Measurements from ENCODE around the gene PRSS33. TPM values are rescaled to one million over a fixed set of nuclear protein-coding genes. Genes with fewer than 3 reads are reported as not detected.

The PRSS33 gene
- total and polyA plus RNA-seq, 2 of the 8 experiments (the other 6 are each of a cell fraction or from before 2014, with no cell fraction given): 0.09 TPM; not detected in 1

GRCh38 chr16:2752850-2753732 is 34.3 kb downstream of the PRSS33 start:
- Histone ChIP-seq H3K4me2 (ENCODE audit: insufficient read depth in 1 of 2, low read depth in 2 of 2, low read length in 2 of 2) (peak overlapping the region; percentile 82 to 99), H3K23ac (ENCODE audit: insufficient read length) (no peak overlapping the region), H3K4me1 (replicated peaks in 1 of 4; ENCODE audit: control insufficient read depth in 3 of 4, insufficient read depth in 4 of 4, low read length in 3 of 4) (peaks cover 2 to 8% (median 5%) of the 10 kb centered on the region in 4 experiments; a peak in 6 of 7 replicates), H2BK12ac (ENCODE audit: low read depth, low read length) (peak overlapping the region; percentile 75), H3K9me3 (ENCODE audit: insufficient read depth in 2 of 2, low read depth in 1 of 2, low read length in 1 of 2) (no peaks in the 10 kb centered on the region), H3K56ac (replicated peaks; ENCODE audit: insufficient read length, low read depth, low read length) (peak overlapping the region; percentile 87), H2BK5ac (ENCODE audit: low read depth, low read length) (peak overlapping the region; percentile 100), H3K4ac (replicated peaks; ENCODE audit: insufficient read length, low read depth, low read length) (peak overlapping the region; percentile 76), H4K8ac (ENCODE audit: extremely low read depth, insufficient read depth, low read length) (peak overlapping the region; percentile 100), H2BK20ac (ENCODE audit: low read length) (no peak overlapping the region), H2AFZ (ENCODE audit: low read length) (no peak overlapping the region), H4K20me1 (replicated peaks in 1 of 2; ENCODE audit: control insufficient read depth in 1 of 2, insufficient read depth in 2 of 2, low read length in 2 of 2) (peaks cover 21 to 22% of the 10 kb centered on the region in 2 experiments), H3K79me2 (ENCODE audit: control insufficient read depth in 1 of 2, insufficient read depth in 2 of 2, low read length in 2 of 2) (peaks cover 47 to 60% of the 10 kb centered on the region in 2 experiments), H2BK120ac (replicated peaks; ENCODE audit: low read depth, low read length) (no peak overlapping the region), H3K36me3 (ENCODE audit: control insufficient read depth in 2 of 4, insufficient read depth in 4 of 4, low read length in 3 of 4) (peaks cover 4 to 24% (median 17%) of the 10 kb centered on the region in 4 experiments), H3K27me3 (replicated peaks in 1 of 4; ENCODE audit: control insufficient read depth in 3 of 4, extremely low read depth in 1 of 4, insufficient read depth in 3 of 4, low read length in 3 of 4) (no peaks in the 10 kb centered on the region), H4K91ac (replicated peaks; ENCODE audit: insufficient read length, low read length) (no peak overlapping the region), H3K9ac (replicated peaks in 1 of 4; ENCODE audit: extremely low read depth in 1 of 4, low read depth in 3 of 4, low read length in 3 of 4) (peak overlapping the region; percentile 93 to 99 (median 98)), H3K4me3 (ENCODE audit: extremely low read depth in 1 of 4, insufficient read depth in 2 of 4, low read depth in 3 of 4, low read length in 4 of 4) (peak overlapping the region; percentile 75 to 93 (median 88)), H3K14ac (ENCODE audit: insufficient read length) (no peak overlapping the region), H2AK5ac (ENCODE audit: low read depth, low read length) (no peak overlapping the region), H4K5ac (ENCODE audit: insufficient read length, low read depth, low read length) (peak overlapping the region; percentile 69), H3K18ac (ENCODE audit: extremely low read depth, low read length) (peak overlapping the region; percentile 100), H3K23me2 (ENCODE audit: low read depth, low read length) (peaks cover 8% of the 10 kb centered on the region; the same call in 1 of the 2 replicates), H3K79me1 (ENCODE audit: low read depth, low read length) (peaks cover 5% of the 10 kb centered on the region), H3K27ac (ENCODE audit: low read depth, low read length) (peak overlapping the region; percentile 99), H2BK15ac (ENCODE audit: low read length) (no peak overlapping the region)
- FAIRE-seq (no peak), DNase-seq (ENCODE audit: low read depth in 1 of 2, low spot score in 2 of 2) (no peak)
- ChIA-PET CTCF (ENCODE audit: partially characterized antibody) (interaction anchor here (0.7 to 1.2 kb wide), 2 partner anchors 17 to 26 kb away, joined by 3 read pairs; no protein-coding TSS in a partner anchor), POLR2A (ENCODE audit: partially characterized antibody) (interaction anchor here (0.9 to 8.3 kb wide), 19 partner anchors 8 to 217 kb away, joined by 3 to 180 read pairs (median 7); partner anchors contain the start of genes ELOB, KCTD5 and PRSS27)
- 1% methylated on average over 38 of the region's 82 CpGs; no CpG with 5 or more reads in 1 of the 2 experiments for WGBS, 2 experiments (ENCODE audit: extremely low coverage in 1 of 2, insufficient coverage in 1 of 2, insufficient read length in 1 of 2, insufficient replicate concordance in 2 of 2, low coverage in 1 of 2, low lambda C conversion rate in 2 of 2, missing lambda C conversion rate in 1 of 2)
- TF ChIP-seq MAX (IDR thresholded peaks at IDR 0.05) (peak; percentile 79), POLR2A (IDR thresholded peaks at IDR 0.05; ENCODE audit: control extremely low read depth in 1 of 2, low read depth in 2 of 2, low read length in 2 of 2) (peak in 1 of 2 experiments; percentile 19; a peak in 1 of 3 replicates), RFX5 (IDR thresholded peaks at IDR 0.05; ENCODE audit: borderline replicate concordance, low read depth, low read length) (no peak), PHF8 (conservative IDR thresholded peaks at IDR 0.05; ENCODE audit: low read depth, low read length) (no peak), E2F6 (IDR thresholded peaks at IDR 0.05) (peak; percentile 19; the same call in 1 of the 2 replicates)
